Sigmoid colon (tissue), 4 donors: Measurements from ENCODE around the gene SYNGR4.

Experiments used
- CTCF ChIP-seq, 4 experiments: fragments of 450-650 bp in 3 of 4; fragments of 200-600 bp in 1 of 4; IDR thresholded peaks; one replicate each; pipeline ENCODE4 v1.5.1; 2016 to 2019; ENCODE audit warnings: antibody characterized with exemption in 4 of 4, mild to moderate bottlenecking in 3 of 4, moderate library complexity in 2 of 4
- EP300 ChIP-seq, 4 donors: sonication (generic); formaldehyde crosslinking; IDR thresholded peaks; one replicate each; pipeline ENCODE4 v1.6.1; 2017; ENCODE audit warnings: antibody characterized with exemption in 4 of 4
- POLR2A ChIP-seq, 2 donors: fragments of 450-650 bp; IDR thresholded peaks; one replicate each; pipeline ENCODE4 v1.6.1; 2016; ENCODE audit warnings: antibody characterized with exemption in 2 of 2, mild to moderate bottlenecking in 2 of 2, moderate library complexity in 2 of 2

- TF ChIP-seq EP300 (IDR thresholded peaks at IDR 0.05) = no peak
- no peak for TF ChIP-seq CTCF (IDR thresholded peaks at IDR 0.05)
- no peak for TF ChIP-seq POLR2A (IDR thresholded peaks at IDR 0.05)
Observed at GRCh38 chr19:48355365-48355954, 8.7 kb upstream of the SYNGR4 start.
